GM18511 (cell line): ENCODE results near the gene PTPRJ.
"Not testable (repeated sequence)": the region's sequence is repeated elsewhere in the genome, so short reads cannot be mapped to it uniquely, and the experiment has no call there.

Source experiments
- ATAC-seq: cut with Tn5 transposase; IDR thresholded peaks from one replicate; pipeline ENCODE4 v1.9.1; 2021; ENCODE audit warnings: mild to moderate bottlenecking, moderate library complexity; ENCODE audit not compliant: unreplicated experiment

PTPRJ gene

GRCh38 chr11:48108231-48109045, 128.1 kb downstream of the PTPRJ start:
- no peak for ATAC-seq

GRCh38 chr11:48109046-48109666, 128.8 kb downstream of the PTPRJ start:
- peak; percentile 8 for ATAC-seq

- no peak for ATAC-seq
Observed at GRCh38 chr11:48110509-48110766, 130.1 kb downstream of the PTPRJ start.

- ATAC-seq, result no peak
Observed at GRCh38 chr11:48111891-48112290, 131.5 kb downstream of the PTPRJ start.

GRCh38 chr11:48114740-48115139, 134.4 kb downstream of the PTPRJ start:
- ATAC-seq, result no peak

GRCh38 chr11:48116437-48117228, 136.3 kb downstream of the PTPRJ start:
- ATAC-seq, result peak; percentile 52

- ATAC-seq, result no peak
Observed at GRCh38 chr11:48122246-48122645, 141.9 kb downstream of the PTPRJ start.

GRCh38 chr11:48122656-48123055, 142.3 kb downstream of the PTPRJ start:
- no peak for ATAC-seq

- ATAC-seq, result no peak
Observed at GRCh38 chr11:48123254-48123875, 143.0 kb downstream of the PTPRJ start.

GRCh38 chr11:48123934-48124755, 143.8 kb downstream of the PTPRJ start:
- no peak for ATAC-seq

- no peak for ATAC-seq
Observed at GRCh38 chr11:48124880-48125279, 144.5 kb downstream of the PTPRJ start.

GRCh38 chr11:48125866-48126265, 145.5 kb downstream of the PTPRJ start:
- no peak for ATAC-seq

GRCh38 chr11:48127521-48128183, 147.3 kb downstream of the PTPRJ start:
- no peak for ATAC-seq

GRCh38 chr11:48129697-48130395, 149.5 kb downstream of the PTPRJ start:
- ATAC-seq, result peak; percentile 49

- ATAC-seq, result no peak
Observed at GRCh38 chr11:48134221-48134922, 154.0 kb downstream of the PTPRJ start.

GRCh38 chr11:48138222-48138621, 157.9 kb downstream of the PTPRJ start:
- no peak for ATAC-seq

GRCh38 chr11:48139896-48140295, 159.5 kb downstream of the PTPRJ start:
- not testable (repeated sequence) for ATAC-seq

GRCh38 chr11:48141475-48142122, 161.2 kb downstream of the PTPRJ start:
- no peak for ATAC-seq
